HCT116 (cell line): ENCODE measurements around the gene ABCB10. TPM values are rescaled to one million over a fixed set of nuclear protein-coding genes. Genes with fewer than 3 reads are reported as not detected.

Experiments
- ATAC-seq: fragments of 200-7000 bp; cut with Tn5 transposase; 2 replicates; pipeline ENCODE4 v1.9.1; 2020; ENCODE audit warnings: mild to moderate bottlenecking, moderate library complexity
- Bru-seq: library from RNA; stranded (reverse); fragments of 400-500 nt; gene quantifications from one replicate; lab custom pipeline; 2021; lab: Mats Ljungman, UMichigan
- BruChase-seq, 2 experiments: library from RNA; stranded (reverse); fragments of 400-500 nt; gene quantifications; one replicate each; lab custom pipeline; 2021; lab: Mats Ljungman, UMichigan
- BruUV-seq: library from RNA; stranded (reverse); fragments of 400-500 nt; replicated peaks from 2 replicates; lab custom pipeline; 2021; lab: Mats Ljungman, UMichigan
- CTCF ChIA-PET: fragments of 300-600 bp; sonication (Branson Sonifier 250); formaldehyde crosslinking; loops from one replicate; lab custom pipeline; 2021; ENCODE audit warnings: antibody characterized with exemption; lab: Charles Lee
- POLR2A ChIA-PET: fragments of 300-600, 350-600 bp; sonication (Branson Sonifier 250); formaldehyde crosslinking; loops from one replicate; lab custom pipeline; 2021; ENCODE audit warnings: antibody characterized with exemption; lab: Charles Lee
- RAD21 ChIA-PET, 2 experiments: fragments of 300-600 bp; sonication (Branson Sonifier 250); formaldehyde crosslinking; loops; one replicate each; lab custom pipeline; 2023; ENCODE audit warnings: low total read pairs in 2 of 2; ENCODE audit not compliant: uncharacterized antibody in 2 of 2, unreplicated experiment in 2 of 2, low non-redundant PET in 1 of 2; lab: Charles Lee
- DNase-seq: peaks from one replicate; pipeline ENCODE4 v3.0.0-alpha.2; 2010; ENCODE audit warnings: low read depth, low spot score
- H2AFZ ChIP-seq: fragments of 200-600 bp; shearing (Covaris generic), sonication (generic); 2 replicates; pipeline ENCODE4 v1.6.1; 2017; ENCODE audit warnings: low read depth, mixed run types, mixed read lengths, antibody characterized with exemption, low read length; ENCODE audit not compliant: poor library complexity, severe bottlenecking
- H3K27ac ChIP-seq: 2 replicates; pipeline ENCODE4 v1.5.1; 2012; ENCODE audit warnings: low read depth, low read length
- H3K27me3 ChIP-seq: fragments of 200-600 bp; sonication (generic); 2 replicates; pipeline ENCODE4 v1.6.1; 2016; ENCODE audit warnings: mixed run types, low read length, mixed read lengths; ENCODE audit not compliant: insufficient read depth
- H3K36me3 ChIP-seq, 2 experiments: fragments of 200-500 bp in 1 of 2; fragments of 200-600 bp in 1 of 2; sonication (Bioruptor generic) in 1 of 2; sonication (generic) in 1 of 2; 2 replicates each; pipeline versions ENCODE4 v1.5.1 to v1.6.1; 2014 to 2016; ENCODE audit warnings: low read length in 2 of 2, inconsistent platforms in 1 of 2, mixed read lengths in 1 of 2, mixed run types in 1 of 2; ENCODE audit not compliant: insufficient read depth in 2 of 2, control insufficient read depth in 1 of 2
- H3K4me1 ChIP-seq, 2 experiments: fragments of 200-600 bp in 1 of 2; sonication (generic) in 1 of 2; 2 replicates each; pipeline versions ENCODE4 v1.5.1 to v1.6.1; 2012 to 2017; ENCODE audit warnings: low read length in 2 of 2, inconsistent platforms in 1 of 2, mild to moderate bottlenecking in 1 of 2, mixed read lengths in 1 of 2, mixed run types in 1 of 2, moderate library complexity in 1 of 2; ENCODE audit not compliant: insufficient read depth in 2 of 2, control insufficient read depth in 1 of 2
- H3K4me2 ChIP-seq: fragments of 200-600 bp; sonication (generic); 2 replicates; pipeline ENCODE4 v1.6.1; 2017; ENCODE audit warnings: mixed run types, low read length, mixed read lengths
- H3K4me3 ChIP-seq, 2 experiments: fragments of 200-600 bp in 1 of 2; sonication (generic) in 1 of 2; replicated peaks in 1 of 2; 2 replicates each; pipeline ENCODE4 v1.5.1; 2011 to 2016; ENCODE audit warnings: low read length in 2 of 2, control low read depth in 1 of 2, low read depth in 1 of 2, mild to moderate bottlenecking in 1 of 2, mixed read lengths in 1 of 2, mixed run types in 1 of 2
- H3K79me2 ChIP-seq: fragments of 200-600 bp; sonication (generic); 2 replicates; pipeline ENCODE4 v1.6.1; 2017; ENCODE audit warnings: mild to moderate bottlenecking, mixed run types, low read length, moderate library complexity, mixed read lengths; ENCODE audit not compliant: insufficient read depth
- H3K9ac ChIP-seq: fragments of 200-600 bp; sonication (generic); 2 replicates; pipeline ENCODE4 v1.6.1; 2016; ENCODE audit warnings: low read length, mixed read lengths
- H3K9me2 ChIP-seq: fragments of 200-600 bp; sonication (generic), shearing (Covaris generic); 2 replicates; pipeline ENCODE4 v1.6.1; 2017; ENCODE audit warnings: mixed run types, mild to moderate bottlenecking, moderate library complexity; ENCODE audit not compliant: insufficient read depth
- H3K9me3 ChIP-seq, 2 experiments: fragments of 200-500 bp in 1 of 2; fragments of 200-600 bp in 1 of 2; sonication (Bioruptor generic) in 1 of 2; sonication (generic) in 1 of 2; 2 replicates each; pipeline ENCODE4 v1.6.1; 2014 to 2017; ENCODE audit warnings: low read length in 2 of 2, mixed read lengths in 2 of 2, inconsistent platforms in 1 of 2, low read depth in 1 of 2, mild to moderate bottlenecking in 1 of 2, mixed run types in 1 of 2, moderate library complexity in 1 of 2; ENCODE audit not compliant: control insufficient read depth in 1 of 2, insufficient read depth in 1 of 2
- H4K20me1 ChIP-seq: fragments of 200-600 bp; sonication (generic), shearing (Covaris generic); 2 replicates; pipeline ENCODE4 v1.6.1; 2017; ENCODE audit warnings: mixed run types, mild to moderate bottlenecking, moderate library complexity; ENCODE audit not compliant: insufficient read depth
- CBX3 ChIP-seq: IDR thresholded peaks from 2 replicates; pipeline ENCODE4 v1.6.1; 2012; ENCODE audit warnings: low read depth
- CEBPB ChIP-seq: IDR thresholded peaks from 2 replicates; pipeline ENCODE4 v1.6.1; 2012; ENCODE audit warnings: low read depth
- EGR1 ChIP-seq: IDR thresholded peaks from 2 replicates; pipeline ENCODE4 v1.6.1; 2012; ENCODE audit warnings: low read depth
- ELF1 ChIP-seq: IDR thresholded peaks from 2 replicates; pipeline ENCODE4 v1.6.1; 2012; ENCODE audit warnings: low read depth, borderline replicate concordance
- EZH2 ChIP-seq: fragments of 200-600 bp; sonication (generic); IDR thresholded peaks from 2 replicates; pipeline ENCODE4 v1.6.1; 2017; ENCODE audit warnings: antibody characterized with exemption, mixed run types
- EZH2phosphoT487 ChIP-seq: fragments of 200-600 bp; IDR thresholded peaks from 2 replicates; pipeline ENCODE4 v1.6.1; 2018; ENCODE audit warnings: antibody characterized with exemption, borderline replicate concordance
- FOSL1 ChIP-seq: IDR thresholded peaks from 2 replicates; pipeline ENCODE4 v1.6.1; 2012; ENCODE audit warnings: low read depth
- JUND ChIP-seq: IDR thresholded peaks from 2 replicates; pipeline ENCODE4 v1.6.1; 2012
- MAX ChIP-seq: IDR thresholded peaks from 2 replicates; pipeline ENCODE4 v1.6.1; 2012
- POLR2AphosphoS5 ChIP-seq: IDR thresholded peaks from 2 replicates; pipeline ENCODE4 v1.6.1; 2011; ENCODE audit warnings: mild to moderate bottlenecking, low read depth, low read length, moderate library complexity
- RAD21 ChIP-seq: IDR thresholded peaks from 2 replicates; pipeline ENCODE4 v1.6.1; 2012; ENCODE audit warnings: low read depth, mild to moderate bottlenecking
- SIN3A ChIP-seq: IDR thresholded peaks from 2 replicates; pipeline ENCODE4 v1.6.1; 2012; ENCODE audit warnings: low read depth
- SP1 ChIP-seq: IDR thresholded peaks from 2 replicates; pipeline ENCODE4 v1.6.1; 2012; ENCODE audit warnings: low read depth
- SRF ChIP-seq: IDR thresholded peaks from 2 replicates; pipeline ENCODE4 v1.6.1; 2012; ENCODE audit warnings: low read depth
- TCF7L2 ChIP-seq: IDR thresholded peaks from 2 replicates; pipeline ENCODE4 v1.7.0; 2011; ENCODE audit warnings: borderline replicate concordance, inconsistent platforms; ENCODE audit not compliant: insufficient read depth, insufficient read length; ENCODE audit errors: extremely low read depth
- YY1 ChIP-seq: IDR thresholded peaks from 2 replicates; pipeline ENCODE4 v1.6.1; 2011; ENCODE audit warnings: low read length, low read depth, moderate library complexity, mild to moderate bottlenecking; ENCODE audit not compliant: insufficient replicate concordance; ENCODE audit errors: extremely low read depth
- ZBTB33 ChIP-seq: IDR thresholded peaks from 2 replicates; pipeline ENCODE4 v1.6.1; 2011; ENCODE audit warnings: mild to moderate bottlenecking, low read length, moderate library complexity; ENCODE audit not compliant: insufficient replicate concordance; ENCODE audit errors: extremely low read depth
- ZFX ChIP-seq: fragments of 450-650 bp; IDR thresholded peaks from 2 replicates; pipeline ENCODE4 v1.6.1; 2017
- ZNF274 ChIP-seq: fragments of 200-500 bp; sonication (Bioruptor generic); IDR thresholded peaks from 2 replicates; pipeline ENCODE4 v1.6.1; 2014; ENCODE audit warnings: mild to moderate bottlenecking, low read depth, low read length, inconsistent platforms
- intact Hi-C: fragments of 100-400 bp; cut with micrococcal nuclease; formaldehyde crosslinking; loops from 2 replicates; pipeline ENCODE4 v1.10.0; 2022
- long read RNA-seq: library from polyadenylated mRNA; unstranded; transcript quantifications from one replicate; pipeline ENCODE4 v2.0.0, GENCODE V29; 2021; ENCODE audit not compliant: unreplicated experiment
- polyA plus RNA-seq: library from polyadenylated mRNA; unstranded; fragments of >200 nt; gene quantifications from 2 replicates; pipeline ENCODE4 v1.2.1, GENCODE V29; 2012; ENCODE audit warnings: missing spikeins
- total RNA-seq: library from RNA; stranded (reverse); gene quantifications from one replicate; pipeline ENCODE4 v1.2.1, GENCODE V29; 2021; ENCODE audit not compliant: unreplicated experiment
- TF ChIP-seq, protein P1 (sequence below), 3 experiments: fragments of 200-600 bp in 1 of 3; sonication (generic) in 1 of 3; IDR thresholded peaks in 2 of 3; conservative IDR thresholded peaks in 1 of 3; 2 replicates each; pipeline ENCODE4 v1.5.1; 2012 to 2017; ENCODE audit warnings: low read depth in 2 of 3, low read length in 2 of 3, antibody characterized with exemption in 1 of 3, borderline replicate concordance in 1 of 3, control low read depth in 1 of 3, mild to moderate bottlenecking in 1 of 3, mixed read lengths in 1 of 3, mixed run types in 1 of 3, moderate library complexity in 1 of 3; ENCODE audit not compliant: insufficient read depth in 1 of 3

ABCB10 gene
- 20.3 TPM for total RNA-seq
- polyA plus RNA-seq = 5.1 and 5.9 TPM in 2 replicates
- percentile 65 among the genes with signal in this experiment for Bru-seq, nascent RNA
- percentile 77 among the genes with signal in this experiment for BruChase-seq, experiment 1, labeled RNA remaining after a 6-hour chase
- BruChase-seq, experiment 2, labeled RNA remaining after a 2-hour chase = percentile 74 among the genes with signal in this experiment
- long read RNA-seq, transcript ABCB10-201 (13 exons, 3,857 nt) = major isoform, 79 of 99 reads
- long read RNA-seq, partial matches to known transcripts = 7 of 99 reads
- long read RNA-seq, other reads (novel, unspliced or antisense) = 13 of 99 reads

- intact Hi-C loops = loop anchor here (1.0 to 5.0 kb wide), 2 partner anchors 68 to 754 kb away; partner anchors contain the start of genes TAF5L and URB2
- TF ChIP-seq YY1 (peak; percentile 62), ZBTB33 (no peak), EZH2 (no peak), JUND (no peak), EGR1 (peak; percentile 84), TCF7L2 (no peak), SRF (peak; percentile 89), EZH2phosphoT487 (no peak), POLR2AphosphoS5 (peak; percentile 57), SIN3A (peak; percentile 83; the same call in 1 of the 2 replicates), MAX (peak; percentile 93), CBX3 (no peak; the same call in none of the 2 replicates), FOSL1 (no peak), ZNF274 (no peak), SP1 (peak; percentile 86), ZFX (peak; percentile 97), CEBPB (no peak), RAD21 (peak; percentile 45), ELF1 (no peak)
- TF ChIP-seq, protein P1, sequence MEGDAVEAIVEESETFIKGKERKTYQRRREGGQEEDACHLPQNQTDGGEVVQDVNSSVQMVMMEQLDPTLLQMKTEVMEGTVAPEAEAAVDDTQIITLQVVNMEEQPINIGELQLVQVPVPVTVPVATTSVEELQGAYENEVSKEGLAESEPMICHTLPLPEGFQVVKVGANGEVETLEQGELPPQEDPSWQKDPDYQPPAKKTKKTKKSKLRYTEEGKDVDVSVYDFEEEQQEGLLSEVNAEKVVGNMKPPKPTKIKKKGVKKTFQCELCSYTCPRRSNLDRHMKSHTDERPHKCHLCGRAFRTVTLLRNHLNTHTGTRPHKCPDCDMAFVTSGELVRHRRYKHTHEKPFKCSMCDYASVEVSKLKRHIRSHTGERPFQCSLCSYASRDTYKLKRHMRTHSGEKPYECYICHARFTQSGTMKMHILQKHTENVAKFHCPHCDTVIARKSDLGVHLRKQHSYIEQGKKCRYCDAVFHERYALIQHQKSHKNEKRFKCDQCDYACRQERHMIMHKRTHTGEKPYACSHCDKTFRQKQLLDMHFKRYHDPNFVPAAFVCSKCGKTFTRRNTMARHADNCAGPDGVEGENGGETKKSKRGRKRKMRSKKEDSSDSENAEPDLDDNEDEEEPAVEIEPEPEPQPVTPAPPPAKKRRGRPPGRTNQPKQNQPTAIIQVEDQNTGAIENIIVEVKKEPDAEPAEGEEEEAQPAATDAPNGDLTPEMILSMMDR (IDR thresholded peaks at IDR 0.05 in 2 of 3, conservative IDR thresholded peaks at IDR 0.05 in 1 of 3; ENCODE audit: borderline replicate concordance in 1 of 3, insufficient read depth in 1 of 3, low read depth in 2 of 3, low read length in 2 of 3) = peak; percentile 81 to 87 (median 81)
Observed at GRCh38 chr1:229558460-229559335, at the start of gene ABCB10. Gene ABCB10 (minus strand): TSS chr1:229558707. CDS start chr1:229558652, 55 bp downstream.

More at GRCh38 chr1:229558460-229559335, at the start of gene ABCB10:
- RAD21 ChIA-PET = no interaction called here
- H4K20me1 ChIP-seq = no peaks in the 10 kb centered on the region
- no TSS peak for BruUV-seq
- H3K9ac ChIP-seq = peak within 1 kb of the TSS; percentile 79
- peak within 1 kb of the TSS; percentile 93 for H3K27ac ChIP-seq
- CTCF ChIA-PET = interaction anchor here (0.6 to 1.6 kb wide), 17 partner anchors 10 to 770 kb away, joined by 3 to 19 read pairs (median 3); partner anchors contain the start of genes NUP133, TAF5L and URB2
- peaks cover 40% of the 10 kb centered on the region for H3K79me2 ChIP-seq
- H3K9me3 ChIP-seq = no peaks in the 10 kb centered on the region
- POLR2A ChIA-PET = interaction anchor here (0.9 to 1.0 kb wide), 2 partner anchors 12 to 51 kb away, joined by 3 to 6 read pairs; partner anchors contain the start of gene NUP133
- H3K36me3 ChIP-seq = no peaks in the 10 kb centered on the region
- H3K4me2 ChIP-seq = peak within 1 kb of the TSS; percentile 97
- peaks cover 10 to 24% of the 10 kb centered on the region in 2 experiments for H3K4me1 ChIP-seq
- peak within 1 kb of the TSS; percentile 23 for H2AFZ ChIP-seq
- H3K4me3 ChIP-seq = peak within 1 kb of the TSS; percentile 61 to 84
- ATAC-seq (peak; percentile 80), DNase-seq (peak; percentile 95)
- H3K9me2 ChIP-seq = no peaks in the 10 kb centered on the region
- H3K27me3 ChIP-seq = no peaks in the 10 kb centered on the region
